IMR-90 (cell line): Measurements from ENCODE around the gene PCNX2. TPM values are rescaled to one million over a fixed set of nuclear protein-coding genes. Genes with fewer than 3 reads are reported as not detected.

ENCODE experiments used
- ATAC-seq: fragments of 200-7000 bp; cut with Tn5 transposase; 2 replicates; pipeline ENCODE4 v1.9.1; 2020; ENCODE audit warnings: low read depth, mild to moderate bottlenecking, moderate library complexity
- BruUV-seq: library from RNA; stranded (reverse); fragments of 400-500 nt; replicated peaks from 2 replicates; lab custom pipeline; 2021; lab: Mats Ljungman, UMichigan
- CTCF ChIA-PET: fragments of 300-600 bp; formaldehyde crosslinking; extraction: SDS; loops from one replicate; lab custom pipeline; 2021; ENCODE audit warnings: antibody characterized with exemption; lab: Yijun Ruan, JAX
- POLR2A ChIA-PET: fragments of 300-600 bp; sonication (Branson Sonifier 250); formaldehyde crosslinking; loops from one replicate; lab custom pipeline; 2022; ENCODE audit warnings: antibody characterized with exemption; ENCODE audit not compliant: unreplicated experiment; lab: Charles Lee
- DNase-seq: peaks from one replicate; pipeline ENCODE4 v3.0.0; 2013
- H2AFZ ChIP-seq: replicated peaks from 2 replicates; pipeline ENCODE3; 2013; ENCODE audit warnings: low read length, mild to moderate bottlenecking; ENCODE audit not compliant: poor library complexity
- H2AK5ac ChIP-seq: 2 replicates; pipeline ENCODE4 v1.6.1; 2013; ENCODE audit warnings: low read depth, low read length, inconsistent platforms
- H2AK9ac ChIP-seq: replicated peaks from 2 replicates; pipeline ENCODE3; 2013; ENCODE audit warnings: mild to moderate bottlenecking, low read depth, low read length, moderate library complexity; ENCODE audit not compliant: poor library complexity
- H2BK120ac ChIP-seq: 2 replicates; pipeline ENCODE4 v1.6.1; 2013; ENCODE audit warnings: low read depth, low read length, inconsistent platforms
- H2BK15ac ChIP-seq: 3 replicates; pipeline ENCODE4 v1.6.1; 2013; ENCODE audit warnings: low read depth, low read length, inconsistent platforms
- H2BK20ac ChIP-seq: 2 replicates; pipeline ENCODE4 v1.6.1; 2013; ENCODE audit warnings: low read depth, mild to moderate bottlenecking, inconsistent platforms, low read length, moderate library complexity
- H2BK5ac ChIP-seq: 2 replicates; pipeline ENCODE4 v1.6.1; 2013; ENCODE audit warnings: mild to moderate bottlenecking, low read depth, low read length, inconsistent platforms; ENCODE audit not compliant: poor library complexity, severe bottlenecking
- H3K14ac ChIP-seq: replicated peaks from 2 replicates; pipeline ENCODE4 v1.6.1; 2013; ENCODE audit warnings: low read depth, low read length, inconsistent platforms
- H3K18ac ChIP-seq: 2 replicates; pipeline ENCODE4 v1.6.1; 2013; ENCODE audit warnings: low read depth, low read length, control low read depth
- H3K23ac ChIP-seq: 2 replicates; pipeline ENCODE4 v1.6.1; 2013; ENCODE audit warnings: low read depth, low read length, inconsistent platforms
- H3K27ac ChIP-seq: 2 replicates; pipeline ENCODE4 v1.5.1; 2013; ENCODE audit warnings: mild to moderate bottlenecking, control low read depth, low read length; ENCODE audit not compliant: insufficient read depth
- H3K27me3 ChIP-seq: 2 replicates; pipeline ENCODE4 v1.6.1; 2013; ENCODE audit warnings: low read length; ENCODE audit not compliant: control insufficient read depth, insufficient read depth
- H3K36me3 ChIP-seq: 2 replicates; pipeline ENCODE4 v1.6.1; 2013; ENCODE audit warnings: low read length, mixed read lengths; ENCODE audit not compliant: control insufficient read depth, insufficient read depth
- H3K4ac ChIP-seq: 2 replicates; pipeline ENCODE4 v1.6.1; 2013; ENCODE audit warnings: low read depth, low read length, inconsistent platforms
- H3K4me1 ChIP-seq: 2 replicates; pipeline ENCODE4 v1.6.1; 2013; ENCODE audit warnings: low read length, mixed read lengths; ENCODE audit not compliant: control insufficient read depth, insufficient read depth
- H3K4me2 ChIP-seq: 2 replicates; pipeline ENCODE4 v1.6.1; 2013; ENCODE audit warnings: low read depth, mild to moderate bottlenecking, control low read depth, low read length, moderate library complexity
- H3K4me3 ChIP-seq: 2 replicates; pipeline ENCODE4 v1.5.1; 2013; ENCODE audit warnings: low read depth, mild to moderate bottlenecking, control low read depth, low read length, moderate library complexity; ENCODE audit not compliant: insufficient read depth
- H3K56ac ChIP-seq: 2 replicates; pipeline ENCODE4 v1.6.1; 2013; ENCODE audit warnings: low read length, inconsistent platforms; ENCODE audit not compliant: insufficient read depth; ENCODE audit errors: extremely low read depth
- H3K79me1 ChIP-seq, 2 experiments: 2 replicates each; pipeline ENCODE4 v1.6.1; 2013; ENCODE audit warnings: low read length in 2 of 2, inconsistent platforms in 1 of 2, low read depth in 1 of 2
- H3K9ac ChIP-seq: 2 replicates; pipeline ENCODE4 v1.6.1; 2013; ENCODE audit warnings: low read depth, low read length, control low read depth
- H3K9me1 ChIP-seq: 2 replicates; pipeline ENCODE4 v1.6.1; 2013; ENCODE audit warnings: low read length, inconsistent platforms; ENCODE audit not compliant: insufficient read depth
- H3K9me3 ChIP-seq: 2 replicates; pipeline ENCODE4 v1.6.1; 2013; ENCODE audit warnings: low read length; ENCODE audit not compliant: control insufficient read depth, insufficient read depth
- H4K20me1 ChIP-seq: 2 replicates; pipeline ENCODE4 v1.6.1; 2013; ENCODE audit warnings: low read length, inconsistent platforms; ENCODE audit not compliant: insufficient read depth
- H4K5ac ChIP-seq: 2 replicates; pipeline ENCODE4 v1.6.1; 2013; ENCODE audit warnings: mild to moderate bottlenecking, low read depth, low read length, control low read depth
- H4K8ac ChIP-seq, 2 experiments: 2 replicates each; pipeline ENCODE4 v1.6.1; 2013; ENCODE audit warnings: low read depth in 2 of 2, low read length in 2 of 2, control low read depth in 1 of 2, inconsistent platforms in 1 of 2
- H4K91ac ChIP-seq: 2 replicates; pipeline ENCODE4 v1.6.1; 2013; ENCODE audit warnings: low read depth, low read length, inconsistent platforms; ENCODE audit not compliant: insufficient read depth
- BHLHE40 ChIP-seq: fragments of 150-350 bp; IDR thresholded peaks from 2 replicates; pipeline ENCODE4 v1.6.1; 2016; ENCODE audit warnings: mild to moderate bottlenecking, low read depth, low read length
- CEBPB ChIP-seq: IDR thresholded peaks from 2 replicates; pipeline ENCODE4 v1.6.1; 2012; ENCODE audit warnings: low read depth, low read length, improper control_type of control experiment
- CHD1 ChIP-seq: IDR thresholded peaks from 2 replicates; pipeline ENCODE4 v1.6.1; 2012; ENCODE audit warnings: low read depth, low read length, improper control_type of control experiment
- CTCF ChIP-seq: conservative IDR thresholded peaks from 2 replicates; pipeline ENCODE4 v1.5.1; 2012; ENCODE audit warnings: mild to moderate bottlenecking, low read depth, low read length, improper control_type of control experiment
- ELK1 ChIP-seq: fragments of 150-350 bp; IDR thresholded peaks from 2 replicates; pipeline ENCODE4 v1.6.1; 2016; ENCODE audit warnings: low read depth, mild to moderate bottlenecking, low read length, moderate library complexity, borderline replicate concordance
- MAZ ChIP-seq: IDR thresholded peaks from 2 replicates; pipeline ENCODE4 v1.6.1; 2012; ENCODE audit warnings: low read depth, mild to moderate bottlenecking, low read length, improper control_type of control experiment, moderate library complexity, borderline replicate concordance
- MXI1 ChIP-seq: IDR thresholded peaks from 2 replicates; pipeline ENCODE4 v1.6.1; 2012; ENCODE audit warnings: low read depth, mild to moderate bottlenecking, low read length, moderate library complexity, borderline replicate concordance
- NFE2L2 ChIP-seq: fragments of 150-350 bp; IDR thresholded peaks from 2 replicates; pipeline ENCODE4 v1.6.1; 2016; ENCODE audit warnings: low read depth, mild to moderate bottlenecking, low read length
- POLR2A ChIP-seq: IDR thresholded peaks from 2 replicates; pipeline ENCODE4 v1.6.1; 2012; ENCODE audit warnings: mild to moderate bottlenecking, low read depth, low read length
- RAD21 ChIP-seq: IDR thresholded peaks from 2 replicates; pipeline ENCODE4 v1.6.1; 2012; ENCODE audit warnings: low read length, improper control_type of control experiment
- RCOR1 ChIP-seq: IDR thresholded peaks from 2 replicates; pipeline ENCODE4 v1.6.1; 2012; ENCODE audit warnings: mild to moderate bottlenecking, low read length, improper control_type of control experiment; ENCODE audit not compliant: insufficient replicate concordance
- RFX5 ChIP-seq: IDR thresholded peaks from 2 replicates; pipeline ENCODE4 v1.8.0; 2012; ENCODE audit warnings: low read depth, mild to moderate bottlenecking, low read length, moderate library complexity
- SMC3 ChIP-seq: fragments of 150-350 bp; IDR thresholded peaks from 2 replicates; pipeline ENCODE4 v1.6.1; 2016; ENCODE audit warnings: low read depth, mild to moderate bottlenecking, antibody characterized with exemption, low read length, moderate library complexity
- USF2 ChIP-seq: fragments of 150-350 bp; IDR thresholded peaks from 2 replicates; pipeline ENCODE4 v1.6.1; 2017; ENCODE audit warnings: mild to moderate bottlenecking, antibody characterized with exemption, low read length, low read depth
- WGBS, 2 experiments: methylation state at CpG; one replicate each; pipeline versions ENCODE4 v1.1.5 to v1.1.7; 2013; ENCODE audit warnings: missing lambda C conversion rate in 2 of 2; ENCODE audit not compliant: insufficient read length in 1 of 2; ENCODE audit errors: extremely low coverage in 2 of 2; 5-methylcytosine and 5-hydroxymethylcytosine counted together
- dilution Hi-C: fragments of 300-500 bp; cut with HindIII; formaldehyde crosslinking; loops from one replicate; pipeline ENCODE4 v1.14.3; 2018; ENCODE audit warnings: low sequenced_read_pairs; ENCODE audit not compliant: unreplicated experiment
- in situ Hi-C: fragments of 300-500 bp; cut with MboI; formaldehyde crosslinking; loops from 3 replicates; pipeline ENCODE4 v1.14.3; 2019; ENCODE audit warnings: low sequenced_read_pairs, inconsistent platforms, mixed read lengths
- intact Hi-C: fragments of 100-400 bp; cut with micrococcal nuclease; formaldehyde crosslinking; loops from 2 replicates; pipeline ENCODE4 v1.10.0; 2022
- polyA plus RNA-seq, 3 experiments: library from polyadenylated mRNA; depleted of rRNA; stranded (reverse); fragments of >200 nt; gene quantifications; 2 replicates each; pipeline ENCODE4 v1.2.3, GENCODE V29; 2012; ENCODE audit warnings: low replicate concordance in 1 of 3
- total RNA-seq: library from RNA; depleted of rRNA; stranded (reverse); fragments of >200 nt; gene quantifications from 2 replicates; pipeline ENCODE4 v1.2.3, GENCODE V29; 2012

PCNX2 gene
- total and polyA plus RNA-seq, 2 of the 4 experiments (the other 2 are of a cell fraction) = 15.9 to 22.6 TPM

GRCh38 chr1:233010146-233010545, 285.4 kb downstream of the PCNX2 start:
- Histone ChIP-seq H3K18ac (no peak overlapping the region), H2AK9ac (no peak overlapping the region), H3K56ac (no peak overlapping the region), H2AK5ac (peak overlapping the region; percentile 45; the same call in 1 of the 2 replicates), H3K4me1 (peaks cover 8% of the 10 kb centered on the region; the same call in 1 of the 2 replicates), H3K4me3 (no peak overlapping the region), H2BK20ac (no peak overlapping the region), H3K27me3 (no peaks in the 10 kb centered on the region), H4K20me1 (no peaks in the 10 kb centered on the region), H3K23ac (0 out of 2 replicates have a peak overlapping the region, but pooled peaks have one; percentile 54), H2AFZ (no peak overlapping the region), H3K36me3 (peaks cover 8% of the 10 kb centered on the region; the same call in 1 of the 2 replicates), H3K79me1 (no peaks in the 10 kb centered on the region), H3K9me1 (peaks cover 8% of the 10 kb centered on the region), H3K14ac (0 out of 2 replicates have a peak overlapping the region, but pooled peaks have one; percentile 30), H4K91ac (no peak overlapping the region), H3K9ac (no peak overlapping the region), H3K4ac (peak overlapping the region; percentile 40; the same call in 1 of the 2 replicates), H3K27ac (peak overlapping the region; percentile 4; the same call in 1 of the 2 replicates), H3K9me3 (no peaks in the 10 kb centered on the region), H4K8ac (no peak overlapping the region), H3K4me2 (no peak overlapping the region), H4K5ac (no peak overlapping the region), H2BK5ac (no peak overlapping the region), H2BK120ac (0 out of 2 replicates have a peak overlapping the region, but pooled peaks have one; percentile 33), H2BK15ac (no peak overlapping the region)
- BruUV-seq = no TSS peak
- ChIA-PET POLR2A (no interaction called here), CTCF (no interaction called here)
- DNase-seq (peak; percentile 35), ATAC-seq (peak; percentile 36)
- dilution Hi-C loops = no loop called here
- whole genome bisulfite sequencing, 2 experiments = no CpG with 5 or more reads among the region's 3 CpGs
- no peak for TF ChIP-seq RFX5
- no peak for TF ChIP-seq BHLHE40
- no peak for TF ChIP-seq CTCF
- no peak for TF ChIP-seq CHD1
- TF ChIP-seq ELK1 = no peak
- TF ChIP-seq CEBPB = no peak
- TF ChIP-seq MAZ = no peak
- no peak for TF ChIP-seq NFE2L2
- no peak for TF ChIP-seq RCOR1
- TF ChIP-seq RAD21 = no peak
- TF ChIP-seq SMC3 = no peak
- TF ChIP-seq POLR2A = no peak
- TF ChIP-seq MXI1 = no peak
- TF ChIP-seq USF2 = no peak
- in situ Hi-C loops = no loop called here
- intact Hi-C loops = no loop called here
